Fibroblast of peridontal ligament (primary cell): ENCODE measurements around the gene SEMG1.

Experiments
- DNase-seq: peaks from one replicate; pipeline ENCODE4 v3.0.0-alpha.2; 2010; ENCODE audit errors: extremely low read depth

The SEMG1 gene

GRCh38 chr20:45223136-45223535 is 16.3 kb downstream of the SEMG1 start:
- DNase-seq = no peak

DNA sequence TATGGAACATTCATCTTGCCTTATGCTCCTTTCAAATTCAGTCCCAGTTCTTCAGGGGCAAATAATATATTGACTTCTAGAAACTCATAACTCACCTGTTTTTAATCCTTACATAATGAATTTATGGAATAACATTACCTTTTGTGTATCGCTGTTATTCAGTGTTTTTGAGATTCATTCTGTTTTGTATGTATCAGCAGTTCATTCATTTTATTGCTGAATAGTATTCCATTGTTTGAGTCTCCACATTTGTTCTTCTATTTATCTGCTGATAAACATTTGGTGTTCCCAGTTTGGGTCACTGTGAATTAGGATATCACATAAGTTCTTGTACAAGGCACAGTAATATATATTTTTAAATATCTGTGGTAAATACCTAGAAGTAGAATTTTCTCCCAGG is 19.5 kb downstream of the SEMG1 start:
- DNase-seq = no peak

- no peak for DNase-seq
Measured at GRCh38 chr20:45229264-45230056, 22.6 kb downstream of the SEMG1 start.

GRCh38 chr20:45230631-45231030 is 23.8 kb downstream of the SEMG1 start:
- no peak for DNase-seq

DNA sequence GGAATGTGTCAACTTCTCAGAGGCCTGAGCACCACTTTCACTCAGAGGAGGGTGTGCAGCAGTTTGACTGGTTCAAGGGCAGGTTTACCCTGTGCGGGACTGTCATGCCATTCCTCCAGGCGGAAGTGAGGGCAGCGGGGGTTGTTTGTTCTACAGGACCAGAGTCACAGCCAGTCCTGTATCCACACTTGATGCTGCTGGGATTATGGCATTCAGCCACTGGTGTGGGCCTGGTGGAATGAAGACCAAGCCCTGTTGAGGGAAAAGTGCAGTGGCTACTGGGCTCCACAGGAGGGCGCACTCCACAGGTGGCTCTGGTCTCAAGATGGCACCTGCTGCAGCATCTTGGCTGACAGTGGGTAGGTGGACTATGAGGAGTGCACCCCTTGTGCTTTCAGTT is 29.2 kb downstream of the SEMG1 start:
- DNase-seq = no peak

DNA sequence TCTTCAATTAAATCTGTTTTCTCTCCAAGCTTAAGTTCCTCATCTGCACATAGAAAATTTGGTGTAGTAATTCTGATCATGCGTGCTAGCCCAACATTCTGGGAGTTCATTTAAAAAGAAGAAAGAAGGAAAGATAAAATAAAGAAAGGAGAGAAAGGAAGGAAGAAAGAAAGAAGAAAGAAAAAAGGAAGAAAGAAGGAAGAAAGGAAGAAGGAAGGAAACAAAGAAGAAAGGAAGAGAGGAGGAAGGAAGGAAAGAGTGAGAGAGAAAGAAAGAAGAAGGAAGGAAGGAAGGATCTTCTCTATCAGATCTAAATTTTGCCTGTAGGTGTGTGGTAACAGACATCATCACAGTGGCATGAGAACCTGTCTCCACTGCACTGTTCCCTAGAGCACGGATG is 31.3 kb downstream of the SEMG1 start:
- no peak for DNase-seq

GRCh38 chr20:45246109-45246508 is 39.3 kb downstream of the SEMG1 start:
- DNase-seq = no peak

GRCh38 chr20:45247865-45248264 is 41.0 kb downstream of the SEMG1 start:
- DNase-seq = no peak

GRCh38 chr20:45248609-45249008 is 41.8 kb downstream of the SEMG1 start:
- no peak for DNase-seq

- no peak for DNase-seq
Measured at GRCh38 chr20:45251884-45252560, 45.2 kb downstream of the SEMG1 start.

GRCh38 chr20:45253261-45253660 is 46.4 kb downstream of the SEMG1 start:
- no peak for DNase-seq

DNA sequence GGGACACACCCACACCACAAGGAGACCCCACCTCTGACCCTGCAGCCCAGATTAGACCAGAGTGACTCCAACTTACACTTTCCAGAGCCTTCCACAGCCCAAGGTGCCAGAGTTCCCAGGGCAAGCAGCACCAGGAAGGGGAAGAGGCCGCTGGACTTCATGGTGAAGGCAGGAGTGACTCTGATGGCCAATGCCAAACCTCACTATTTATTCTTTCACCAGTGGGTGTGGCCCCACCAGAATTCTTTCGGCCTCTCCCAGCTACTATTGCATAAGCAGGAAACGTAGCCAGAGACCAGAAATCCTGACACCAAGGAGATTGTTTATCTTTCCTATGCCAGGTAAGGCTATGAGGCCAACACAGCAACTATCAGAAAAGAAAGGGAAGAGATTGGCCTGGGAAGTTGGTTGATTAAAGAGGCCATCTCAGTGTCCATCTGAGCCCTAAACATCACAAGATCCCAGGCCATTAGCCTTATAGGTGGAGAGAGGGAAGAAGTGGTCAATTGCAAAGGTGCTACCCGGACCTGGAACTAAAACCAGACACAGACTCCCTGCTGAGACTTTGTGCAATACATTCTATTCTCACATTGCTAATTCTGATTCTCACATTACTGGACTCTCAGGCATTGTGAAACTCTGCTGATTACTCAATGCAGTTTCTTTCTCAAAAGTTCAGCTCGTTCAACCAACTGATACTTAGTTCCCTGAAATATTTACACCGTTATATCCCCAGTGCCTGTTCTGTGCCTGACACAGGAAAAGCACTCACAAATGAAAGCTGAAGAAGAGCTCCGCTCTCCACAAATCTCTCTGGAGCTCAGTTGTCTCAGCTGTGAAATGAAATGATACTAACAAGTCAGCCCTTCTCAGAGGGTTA is 47.8 kb downstream of the SEMG1 start, which contains the start of gene SLPI:
Gene SLPI (minus strand): TSS at position 182 of the 880 bp plus-strand sequence. CDS start 21 bp downstream, at position 161.
- DNase-seq = peak; percentile 76

GRCh38 chr20:45257161-45257560 is 50.3 kb downstream of the SEMG1 start:
- DNase-seq = no peak

DNA sequence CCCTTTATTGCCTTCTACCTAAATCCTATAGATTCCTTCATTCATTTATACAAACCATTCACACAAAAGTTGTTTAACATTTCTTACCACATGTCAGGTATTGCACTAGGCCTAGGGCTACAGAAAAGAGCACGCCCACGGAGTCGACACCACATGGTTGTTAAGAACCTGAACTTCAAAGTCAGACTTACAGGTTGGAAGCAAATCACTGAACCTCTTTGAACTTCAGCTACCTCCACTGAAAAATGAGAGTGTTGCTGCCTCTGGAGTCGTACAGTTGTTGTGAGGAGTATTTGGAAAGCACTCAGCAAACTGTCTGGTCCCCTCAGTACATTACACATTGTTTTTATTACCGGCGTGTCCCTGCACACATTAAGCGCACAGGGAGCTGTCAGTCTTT is 50.9 kb downstream of the SEMG1 start:
- DNase-seq = no peak

DNA sequence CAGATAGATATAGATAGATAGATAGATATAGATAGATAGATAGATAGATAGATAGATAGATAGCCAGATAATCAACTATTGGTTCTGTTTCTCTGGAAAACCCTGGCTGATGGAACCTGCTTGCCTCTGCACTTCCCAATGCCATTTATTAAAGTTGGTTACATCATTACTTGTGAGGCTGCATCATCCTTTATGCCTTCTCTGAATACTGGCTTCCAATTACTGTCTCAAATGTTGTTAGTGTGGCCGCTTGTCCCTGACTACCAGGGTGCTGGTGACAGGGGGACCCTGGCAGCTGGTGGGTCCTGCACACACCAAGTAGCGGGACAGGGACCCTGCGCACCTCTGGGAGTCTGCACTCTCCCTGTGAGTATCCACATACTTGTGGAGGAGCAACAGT is 51.4 kb downstream of the SEMG1 start:
- no peak for DNase-seq

GRCh38 chr20:45258664-45259063 is 51.8 kb downstream of the SEMG1 start:
- DNase-seq = no peak
